T-helper 2 cell treated with Interferon-gamma antibody and Interleukin-4, amounts not matched to agents 5 μg/mL and 100 μg/mL, for 36 hours (primary cell): ENCODE data around the gene INPP4B.

ENCODE experiments used
- DNase-seq: peaks from one replicate; pipeline ENCODE4 v3.0.0; 2021; ENCODE audit warnings: low spot score
- H3K27ac Mint-ChIP-seq: one replicate; pipeline ENCODE4 v1.8.0; 2021; ENCODE audit warnings: mild to moderate bottlenecking, mixed read lengths
- H3K27me3 Mint-ChIP-seq: one replicate; pipeline ENCODE4 v1.8.0; 2021; ENCODE audit warnings: low read depth, mixed read lengths
- H3K36me3 Mint-ChIP-seq: one replicate; pipeline ENCODE4 v1.8.0; 2021; ENCODE audit warnings: low read depth, mixed read lengths
- H3K4me1 Mint-ChIP-seq: one replicate; pipeline ENCODE4 v1.8.0; 2021; ENCODE audit warnings: low read depth, mixed read lengths
- H3K4me3 Mint-ChIP-seq: one replicate; pipeline ENCODE4 v1.8.0; 2022; ENCODE audit warnings: mild to moderate bottlenecking, moderate library complexity, mixed read lengths
- H3K9me3 Mint-ChIP-seq: one replicate; pipeline ENCODE4 v1.8.0; 2021; ENCODE audit warnings: mixed read lengths

INPP4B gene

GRCh38 chr4:142703694-142704309, 142.3 kb downstream of the INPP4B start:
- peaks cover 17% of the 10 kb centered on the region for H3K36me3 Mint-ChIP-seq
- no peak overlapping the region for H3K27ac Mint-ChIP-seq
- DNase-seq, result peak; percentile 37
- peaks cover 10% of the 10 kb centered on the region for H3K9me3 Mint-ChIP-seq
- no peaks in the 10 kb centered on the region for H3K27me3 Mint-ChIP-seq
- H3K4me3 Mint-ChIP-seq, result no peak overlapping the region
- H3K4me1 Mint-ChIP-seq, result peaks cover 32% of the 10 kb centered on the region

- Mint-ChIP-seq H3K27ac (peak overlapping the region; percentile 84), H3K4me1 (peaks cover 59% of the 10 kb centered on the region), H3K27me3 (no peaks in the 10 kb centered on the region), H3K4me3 (peak overlapping the region; percentile 61), H3K36me3 (peaks cover 26% of the 10 kb centered on the region), H3K9me3 (peaks cover 10% of the 10 kb centered on the region)
- no peak for DNase-seq
Measured at GRCh38 chr4:142701017-142701416, 145.1 kb downstream of the INPP4B start.

- DNase-seq, result no peak
- Mint-ChIP-seq H3K27me3 (no peaks in the 10 kb centered on the region), H3K4me1 (peaks cover 63% of the 10 kb centered on the region), H3K27ac (peak overlapping the region; percentile 84), H3K9me3 (peaks cover 10% of the 10 kb centered on the region), H3K4me3 (peak overlapping the region; percentile 50), H3K36me3 (peaks cover 26% of the 10 kb centered on the region)
Measured at GRCh38 chr4:142700531-142700930, 145.6 kb downstream of the INPP4B start.

GRCh38 chr4:142698552-142698951, 147.5 kb downstream of the INPP4B start:
- H3K4me1 Mint-ChIP-seq, result peaks cover 66% of the 10 kb centered on the region
- H3K36me3 Mint-ChIP-seq, result peaks cover 26% of the 10 kb centered on the region

DNA sequence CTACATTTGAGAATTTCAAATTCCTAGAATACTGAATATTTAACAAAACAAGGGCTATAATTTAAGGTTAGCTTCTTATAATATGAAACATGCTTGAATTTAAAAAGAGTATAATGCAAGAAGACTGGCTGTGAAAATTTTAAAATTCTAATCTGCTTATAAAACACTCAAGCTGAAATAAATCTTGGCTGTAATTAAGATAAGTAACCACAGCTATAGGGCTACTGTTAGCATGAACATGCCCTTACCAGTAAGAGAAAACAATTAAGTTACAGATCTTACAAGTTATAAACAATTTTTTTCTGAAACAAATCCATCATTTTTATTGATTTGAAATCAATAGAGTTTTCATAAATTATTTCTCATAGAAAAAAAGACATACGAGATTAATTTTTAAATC, 148.2 kb downstream of the INPP4B start:
- Mint-ChIP-seq H3K4me1 (peaks cover 65% of the 10 kb centered on the region), H3K9me3 (peaks cover 10% of the 10 kb centered on the region), H3K4me3 (peak overlapping the region; percentile 27), H3K27me3 (no peaks in the 10 kb centered on the region), H3K36me3 (peaks cover 27% of the 10 kb centered on the region), H3K27ac (peak overlapping the region; percentile 83)
- no peak for DNase-seq

More at GRCh38 chr4:142698552-142698951, 147.5 kb downstream of the INPP4B start:
- no peak for DNase-seq
- Mint-ChIP-seq H3K4me3 (peak overlapping the region; percentile 27), H3K9me3 (peaks cover 10% of the 10 kb centered on the region), H3K27me3 (no peaks in the 10 kb centered on the region), H3K27ac (peak overlapping the region; percentile 83)

DNA sequence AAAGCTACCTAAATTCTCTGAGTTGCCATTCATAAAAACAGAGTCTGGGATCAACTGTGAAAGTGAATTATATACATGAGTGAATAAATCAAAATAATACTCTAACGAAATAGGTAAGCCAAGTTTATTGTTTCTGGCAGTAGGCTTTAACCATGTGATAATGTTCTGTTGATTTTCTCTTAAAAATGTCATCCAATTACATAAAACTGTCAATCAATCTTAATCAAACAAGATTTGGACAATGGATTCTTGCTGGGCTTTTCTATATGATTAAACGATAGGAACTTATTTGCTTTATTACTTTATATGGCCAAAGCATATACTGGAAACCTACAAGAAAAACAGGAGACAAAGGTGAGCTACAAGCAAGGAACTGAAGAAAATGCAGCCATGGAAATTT, 148.8 kb downstream of the INPP4B start:
- no peak for DNase-seq
- Mint-ChIP-seq H3K4me3 (peak overlapping the region; percentile 79), H3K4me1 (peaks cover 63% of the 10 kb centered on the region), H3K27me3 (no peaks in the 10 kb centered on the region), H3K36me3 (peaks cover 25% of the 10 kb centered on the region), H3K9me3 (peaks cover 10% of the 10 kb centered on the region), H3K27ac (peak overlapping the region; percentile 97)

DNA sequence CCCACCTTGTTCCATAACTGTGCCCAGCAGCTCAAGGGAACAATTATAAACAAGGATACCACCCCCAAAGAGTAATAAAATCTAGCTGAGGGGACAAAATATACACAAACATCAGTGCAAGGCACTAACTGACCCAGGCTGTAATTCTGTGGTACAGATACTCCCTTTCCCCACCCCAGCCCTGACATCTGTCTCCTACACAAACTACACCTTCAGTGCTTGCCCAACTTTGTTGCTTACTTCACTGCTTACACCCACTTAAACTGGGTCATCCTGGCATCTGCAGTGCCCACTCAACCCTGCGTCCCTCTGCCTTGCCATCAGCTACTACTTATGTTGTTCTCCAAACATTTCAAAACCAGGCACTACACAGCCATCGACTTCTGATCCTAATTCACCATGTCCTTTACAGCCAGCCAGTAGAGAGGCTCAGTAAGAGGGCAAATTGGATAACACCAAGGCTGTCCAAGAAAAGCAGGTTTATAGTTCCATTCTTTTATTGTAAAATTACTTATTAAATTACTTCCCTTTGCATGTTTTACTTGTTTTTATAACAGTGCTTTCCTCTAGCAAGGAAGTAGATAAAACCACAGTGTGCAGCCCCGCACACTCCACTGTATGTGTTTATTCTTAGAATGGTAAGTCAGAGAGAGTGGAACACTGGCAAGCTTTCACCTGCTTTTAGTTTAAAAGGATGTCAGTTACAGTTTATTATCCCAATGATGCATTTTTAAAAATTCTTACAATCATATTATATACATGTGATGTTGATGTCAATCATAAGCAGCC, 149.6 kb downstream of the INPP4B start:
- Mint-ChIP-seq H3K4me1 (peaks cover 66% of the 10 kb centered on the region), H3K4me3 (peak overlapping the region; percentile 79), H3K9me3 (peaks cover 10% of the 10 kb centered on the region), H3K36me3 (peaks cover 26% of the 10 kb centered on the region), H3K27me3 (no peaks in the 10 kb centered on the region), H3K27ac (peak overlapping the region; percentile 97)
- peak; percentile 23 for DNase-seq

- no peak for DNase-seq
- no peak overlapping the region for H3K27ac Mint-ChIP-seq
- peaks cover 16% of the 10 kb centered on the region for H3K36me3 Mint-ChIP-seq
- no peak overlapping the region for H3K4me3 Mint-ChIP-seq
- peaks cover 4% of the 10 kb centered on the region for H3K9me3 Mint-ChIP-seq
- H3K4me1 Mint-ChIP-seq, result peaks cover 24% of the 10 kb centered on the region
- no peaks in the 10 kb centered on the region for H3K27me3 Mint-ChIP-seq
Measured at GRCh38 chr4:142690406-142691163, 155.5 kb downstream of the INPP4B start.

- H3K27ac Mint-ChIP-seq, result no peak overlapping the region
- peaks cover 4% of the 10 kb centered on the region for H3K9me3 Mint-ChIP-seq
- H3K36me3 Mint-ChIP-seq, result peaks cover 16% of the 10 kb centered on the region
- H3K27me3 Mint-ChIP-seq, result peaks cover 2% of the 10 kb centered on the region
- no peak for DNase-seq
- H3K4me1 Mint-ChIP-seq, result peaks cover 21% of the 10 kb centered on the region
- no peak overlapping the region for H3K4me3 Mint-ChIP-seq
Measured at GRCh38 chr4:142687547-142688275, 158.4 kb downstream of the INPP4B start.

DNA sequence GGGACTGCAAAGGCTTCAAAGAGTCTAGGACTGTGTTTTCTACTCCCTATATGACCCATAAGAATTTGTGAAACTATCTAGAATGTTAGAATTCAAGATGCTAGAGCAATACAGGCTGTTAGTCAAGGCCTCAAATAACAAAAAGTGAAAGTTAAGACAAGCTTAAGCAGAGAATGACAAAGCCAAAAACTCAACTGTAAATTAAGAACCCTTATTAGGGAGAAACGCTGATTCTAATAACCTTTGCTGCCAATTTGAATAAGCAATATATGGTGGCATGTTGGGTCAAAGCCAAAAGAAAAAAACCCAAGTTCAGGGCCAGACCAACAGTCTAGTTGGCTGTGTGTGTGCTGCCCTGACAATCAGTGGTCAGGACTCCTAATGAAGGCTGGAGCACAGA, 160.0 kb downstream of the INPP4B start:
- Mint-ChIP-seq H3K36me3 (peaks cover 12% of the 10 kb centered on the region), H3K27ac (no peak overlapping the region), H3K4me3 (no peak overlapping the region), H3K27me3 (peaks cover 2% of the 10 kb centered on the region), H3K4me1 (peaks cover 14% of the 10 kb centered on the region), H3K9me3 (peaks cover 4% of the 10 kb centered on the region)
- no peak for DNase-seq

DNA sequence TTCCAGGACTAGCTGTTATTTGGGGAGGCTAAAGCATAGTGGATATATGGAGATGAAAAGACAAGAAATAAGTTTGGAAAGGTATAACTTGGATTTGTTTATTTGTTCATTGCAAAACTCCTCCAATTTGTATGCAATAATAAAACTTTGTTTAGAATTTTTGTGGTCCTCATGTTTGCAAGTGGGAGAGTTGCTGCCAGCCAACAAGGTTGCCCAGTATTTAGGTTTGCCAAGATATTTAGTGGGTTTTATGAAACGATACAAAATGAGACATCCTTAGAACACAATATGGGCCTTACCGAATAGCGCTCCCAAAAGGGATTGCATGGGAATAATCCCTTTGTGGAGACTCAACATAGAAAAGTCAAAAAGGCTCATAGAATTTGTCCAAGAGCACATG, 162.1 kb downstream of the INPP4B start:
- H3K4me1 Mint-ChIP-seq, result peaks cover 9% of the 10 kb centered on the region
- peaks cover 2% of the 10 kb centered on the region for H3K27me3 Mint-ChIP-seq
- no peak overlapping the region for H3K4me3 Mint-ChIP-seq
- no peak for DNase-seq
- H3K9me3 Mint-ChIP-seq, result peaks cover 4% of the 10 kb centered on the region
- H3K27ac Mint-ChIP-seq, result no peak overlapping the region
- H3K36me3 Mint-ChIP-seq, result peaks cover 9% of the 10 kb centered on the region

DNA sequence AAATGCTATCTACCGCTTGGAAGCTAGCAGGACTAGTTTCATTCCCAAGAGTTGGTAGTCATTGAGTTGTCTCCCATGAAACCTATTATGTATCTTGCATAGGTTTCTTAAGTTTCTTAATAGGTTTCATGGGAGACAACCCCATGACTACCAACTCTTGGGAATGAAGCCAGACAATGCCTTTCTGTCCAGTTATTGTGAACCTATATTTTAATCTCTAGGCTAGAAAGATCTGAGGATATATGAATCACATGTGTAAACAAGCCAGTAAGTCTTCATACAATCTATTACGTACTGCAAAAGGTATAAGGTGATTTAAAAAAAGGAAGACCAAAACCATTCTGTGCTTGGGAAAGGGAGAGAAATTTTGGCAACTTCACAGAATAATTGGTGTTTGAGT, 162.6 kb downstream of the INPP4B start:
- H3K4me1 Mint-ChIP-seq, result peaks cover 9% of the 10 kb centered on the region
- peaks cover 2% of the 10 kb centered on the region for H3K27me3 Mint-ChIP-seq
- DNase-seq, result no peak
- peaks cover 9% of the 10 kb centered on the region for H3K36me3 Mint-ChIP-seq
- H3K4me3 Mint-ChIP-seq, result no peak overlapping the region
- H3K27ac Mint-ChIP-seq, result no peak overlapping the region
- peaks cover 4% of the 10 kb centered on the region for H3K9me3 Mint-ChIP-seq

DNA sequence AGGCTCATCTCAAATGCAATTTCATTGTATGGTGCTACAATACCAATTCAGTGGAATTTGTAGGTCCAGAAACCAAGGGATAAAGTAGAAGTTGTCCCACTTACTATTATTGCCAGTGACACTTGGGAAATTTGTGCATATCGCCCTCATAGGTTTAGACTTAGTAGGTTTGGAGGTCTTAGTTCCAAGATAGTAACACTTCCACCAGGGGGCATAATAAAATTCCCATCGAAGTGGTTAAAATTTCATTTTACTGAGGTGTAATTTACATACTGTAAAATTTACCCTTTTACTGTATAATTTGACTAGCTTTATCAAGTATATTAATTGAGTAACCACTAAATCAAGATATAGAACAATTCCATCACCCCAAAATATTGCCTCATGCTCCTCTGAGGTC, 174.6 kb downstream of the INPP4B start:
- Mint-ChIP-seq H3K4me3 (no peak overlapping the region), H3K4me1 (no peaks in the 10 kb centered on the region), H3K36me3 (peaks cover 44% of the 10 kb centered on the region), H3K27ac (no peak overlapping the region), H3K9me3 (peaks cover 75% of the 10 kb centered on the region), H3K27me3 (no peaks in the 10 kb centered on the region)
- no peak for DNase-seq
